HG03025 (cell line): ENCODE results near the gene KCNT1.

Source experiments
- ATAC-seq: cut with Tn5 transposase; IDR thresholded peaks from one replicate; pipeline ENCODE4 v1.9.1; 2021; ENCODE audit warnings: mild to moderate bottlenecking, moderate library complexity; ENCODE audit not compliant: unreplicated experiment, low FRiP score

KCNT1 gene

GRCh38 chr9:135792268-135793128, 90.5 kb downstream of the KCNT1 start:
- no peak for ATAC-seq

GRCh38 chr9:135793221-135794056, 91.5 kb downstream of the KCNT1 start:
- no peak for ATAC-seq

- no peak for ATAC-seq
These were observed 92.0 kb downstream of the KCNT1 start for GRCh38 chr9:135794057-135794335.

- ATAC-seq: no peak
These were observed 92.4 kb downstream of the KCNT1 start for GRCh38 chr9:135794361-135794885.

- no peak for ATAC-seq
These were observed 93.4 kb downstream of the KCNT1 start for GRCh38 chr9:135795391-135795790.

GRCh38 chr9:135796784-135797485, 95.0 kb downstream of the KCNT1 start:
- no peak for ATAC-seq

GRCh38 chr9:135797507-135798262, 95.7 kb downstream of the KCNT1 start:
- ATAC-seq: no peak

- ATAC-seq: no peak
These were observed 96.2 kb downstream of the KCNT1 start for GRCh38 chr9:135798263-135798585.

- ATAC-seq: no peak
These were observed 97.3 kb downstream of the KCNT1 start for GRCh38 chr9:135799261-135799660.

- ATAC-seq: no peak
These were observed 99.1 kb downstream of the KCNT1 start for GRCh38 chr9:135801070-135801469.

GRCh38 chr9:135802876-135803419, 101.0 kb downstream of the KCNT1 start:
- ATAC-seq: no peak

GRCh38 chr9:135803441-135803840, 101.5 kb downstream of the KCNT1 start:
- ATAC-seq: no peak

- no peak for ATAC-seq
These were observed 102.8 kb downstream of the KCNT1 start for GRCh38 chr9:135804581-135805421.

GRCh38 chr9:135805422-135806022, 103.5 kb downstream of the KCNT1 start:
- no peak for ATAC-seq

GRCh38 chr9:135809166-135809565, 107.2 kb downstream of the KCNT1 start:
- ATAC-seq: no peak

GRCh38 chr9:135810806-135811575, 109.0 kb downstream of the KCNT1 start:
- ATAC-seq: no peak

- no peak for ATAC-seq
These were observed 109.8 kb downstream of the KCNT1 start for GRCh38 chr9:135811801-135812200.

- no peak for ATAC-seq
These were observed 111.0 kb downstream of the KCNT1 start for GRCh38 chr9:135812961-135813360.
